Measurements from ENCODE around the gene PMPCA.
"Not testable (repeated sequence)": the region's sequence is repeated elsewhere in the genome, so short reads cannot be mapped to it uniquely, and the experiment has no call there.

Gene PMPCA

DNA sequence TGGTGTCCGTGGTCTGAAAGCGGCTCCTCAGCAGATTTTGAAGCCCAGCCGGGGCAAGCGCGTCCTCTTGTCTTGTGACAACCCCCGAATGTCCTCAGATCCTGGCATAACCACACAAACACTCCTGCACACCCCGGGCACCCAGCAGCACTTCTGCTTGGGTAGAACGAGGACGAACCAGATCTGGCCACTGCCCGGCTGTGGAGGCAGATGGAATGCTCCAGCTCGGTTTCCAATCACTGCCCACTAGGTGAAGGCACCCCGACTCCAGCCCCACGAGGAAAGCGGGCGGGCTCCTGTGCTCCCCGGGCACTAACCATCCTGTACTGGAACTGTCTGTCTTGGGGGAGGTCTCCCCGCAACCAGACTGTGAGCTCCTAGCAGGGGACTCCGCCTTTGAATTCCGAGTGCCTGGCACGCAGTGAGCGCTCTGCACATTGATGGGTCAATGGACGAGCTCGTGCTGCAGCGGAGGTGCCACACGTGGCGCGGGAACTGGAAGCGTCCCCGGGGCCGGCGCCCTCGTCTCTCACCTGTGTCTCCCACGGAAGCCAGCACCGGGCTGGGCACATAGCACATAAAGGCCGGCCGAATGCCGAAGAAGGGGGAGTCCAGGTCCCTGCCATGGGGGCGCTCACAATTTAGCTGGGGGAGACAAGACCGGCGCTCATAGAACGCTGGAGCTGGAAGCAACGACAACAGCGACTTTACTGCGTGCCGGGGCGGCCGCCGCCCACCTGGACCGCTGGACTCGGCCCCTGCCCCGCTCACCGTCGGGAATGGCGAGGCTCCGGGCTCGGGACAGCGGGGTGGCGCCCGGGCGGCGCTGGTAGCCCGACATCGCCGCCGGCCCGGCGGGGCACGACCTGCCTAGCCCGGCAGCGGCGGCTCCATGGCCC, 652 bp upstream of the PMPCA start:
- H3K4me3 Mint-ChIP-seq: peak overlapping the region; percentile 91
- H3K27ac Mint-ChIP-seq: peak overlapping the region; percentile 96
- no peaks in the 10 kb centered on the region for H3K9me3 Mint-ChIP-seq (ENCODE audit: low read depth)
- no peaks in the 10 kb centered on the region for H3K27me3 Mint-ChIP-seq
- H3K36me3 Mint-ChIP-seq: peaks cover 14% of the 10 kb centered on the region
- peaks cover 53% of the 10 kb centered on the region for H3K4me1 Mint-ChIP-seq (ENCODE audit: low read depth)

DNA sequence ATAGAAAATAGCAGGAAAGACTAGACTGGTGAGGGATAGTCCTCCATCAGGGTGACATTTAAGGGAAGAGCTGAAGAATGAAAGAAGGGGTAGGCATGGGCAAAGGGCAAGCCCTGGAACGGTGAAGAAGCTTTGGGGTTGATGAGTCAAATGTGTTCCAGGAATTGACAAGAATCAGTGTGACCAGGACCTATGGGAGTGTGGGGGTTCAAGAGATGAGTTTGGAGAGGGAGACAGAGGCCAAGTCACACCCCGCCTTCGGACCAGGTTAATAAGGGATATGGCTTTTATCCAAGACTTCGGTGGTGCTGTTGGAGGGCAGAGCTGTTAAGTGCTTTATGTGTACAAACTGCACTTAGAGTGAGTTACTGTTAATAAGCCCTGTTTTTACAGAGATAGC, 920 bp downstream of the PMPCA start:
- H3K4me1 Mint-ChIP-seq (ENCODE audit: low read depth): peaks cover 41% of the 10 kb centered on the region
- no peaks in the 10 kb centered on the region for H3K9me3 Mint-ChIP-seq (ENCODE audit: low read depth)
- peak overlapping the region; percentile 90 for H3K27ac Mint-ChIP-seq

DNA sequence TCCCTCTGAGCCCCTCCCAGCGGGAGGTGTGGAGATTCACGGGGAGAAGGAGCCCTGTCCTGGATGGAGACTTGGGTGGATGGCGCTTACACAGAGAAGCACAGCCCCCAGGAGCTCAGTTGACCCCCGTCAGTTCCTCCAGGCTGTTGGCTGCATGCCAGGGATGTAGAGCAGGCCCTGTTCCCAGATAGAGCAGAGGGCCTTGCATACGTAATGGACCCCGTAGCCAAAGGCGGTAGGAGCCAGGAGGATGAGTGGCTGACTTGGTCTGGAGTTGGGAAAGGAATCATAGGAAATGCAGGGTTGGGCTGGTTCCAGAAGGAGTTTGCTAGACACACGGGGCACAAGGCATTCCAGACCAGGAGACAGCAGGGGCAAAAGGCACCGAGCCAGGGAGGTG, 2.5 kb downstream of the PMPCA start:
- no peaks in the 10 kb centered on the region for H3K9me3 Mint-ChIP-seq (ENCODE audit: low read depth)
- peaks cover 35% of the 10 kb centered on the region for H3K4me1 Mint-ChIP-seq (ENCODE audit: low read depth)
- H3K27me3 Mint-ChIP-seq: no peaks in the 10 kb centered on the region
- H3K27ac Mint-ChIP-seq: no peak overlapping the region
- H3K36me3 Mint-ChIP-seq: peaks cover 12% of the 10 kb centered on the region
- H3K4me3 Mint-ChIP-seq: peak overlapping the region; percentile 7

More for the DNA sequence above, 920 bp downstream of the PMPCA start:
- Mint-ChIP-seq H3K27me3 (no peaks in the 10 kb centered on the region), H3K4me3 (peak overlapping the region; percentile 97), H3K36me3 (peaks cover 13% of the 10 kb centered on the region)

- H3K9me3 Mint-ChIP-seq (ENCODE audit: low read depth): no peaks in the 10 kb centered on the region
- no peak overlapping the region for H3K4me3 Mint-ChIP-seq
- H3K4me1 Mint-ChIP-seq (ENCODE audit: low read depth): peaks cover 14% of the 10 kb centered on the region
- H3K27ac Mint-ChIP-seq: no peak overlapping the region
- peaks cover 8% of the 10 kb centered on the region for H3K36me3 Mint-ChIP-seq
- no peaks in the 10 kb centered on the region for H3K27me3 Mint-ChIP-seq
Observed at GRCh38 chr9:136416427-136416826, 6.0 kb downstream of the PMPCA start.

GRCh38 chr9:136416914-136417313, 6.5 kb downstream of the PMPCA start:
- Mint-ChIP-seq H3K36me3 (peaks cover 7% of the 10 kb centered on the region), H3K27ac (no peak overlapping the region), H3K9me3 (ENCODE audit: low read depth) (no peaks in the 10 kb centered on the region)

GRCh38 chr9:136418182-136419091, 8.0 kb downstream of the PMPCA start:
- Mint-ChIP-seq H3K4me3 (no peak overlapping the region), H3K4me1 (ENCODE audit: low read depth) (peaks cover 3% of the 10 kb centered on the region), H3K9me3 (ENCODE audit: low read depth) (no peaks in the 10 kb centered on the region), H3K27ac (no peak overlapping the region), H3K27me3 (no peaks in the 10 kb centered on the region), H3K36me3 (peaks cover 3% of the 10 kb centered on the region)

More at GRCh38 chr9:136416914-136417313, 6.5 kb downstream of the PMPCA start:
- Mint-ChIP-seq H3K4me3 (no peak overlapping the region), H3K27me3 (no peaks in the 10 kb centered on the region), H3K4me1 (ENCODE audit: low read depth) (peaks cover 11% of the 10 kb centered on the region)

DNA sequence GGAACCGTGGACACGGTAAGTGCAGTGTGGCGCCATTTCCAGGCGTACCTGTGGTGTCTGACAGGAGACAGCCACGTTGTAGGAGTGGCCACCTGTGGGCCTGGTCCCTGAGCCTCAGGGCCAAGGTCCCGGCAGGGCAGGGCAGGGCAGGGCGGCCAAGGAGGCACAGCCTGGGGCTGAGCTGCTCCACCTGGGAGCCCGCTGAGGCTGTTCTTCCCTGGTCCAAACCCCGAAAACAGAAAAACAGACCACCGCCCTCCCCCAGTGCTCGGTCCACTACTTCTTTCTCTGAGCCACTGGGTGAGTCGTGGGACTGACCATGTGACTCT, 8.6 kb downstream of the PMPCA start:
- H3K4me1 Mint-ChIP-seq (ENCODE audit: low read depth): no peaks in the 10 kb centered on the region
- no peak overlapping the region for H3K27ac Mint-ChIP-seq
- no peaks in the 10 kb centered on the region for H3K9me3 Mint-ChIP-seq (ENCODE audit: low read depth)
- no peaks in the 10 kb centered on the region for H3K27me3 Mint-ChIP-seq
- H3K36me3 Mint-ChIP-seq: peaks cover 3% of the 10 kb centered on the region
- no peak overlapping the region for H3K4me3 Mint-ChIP-seq

DNA sequence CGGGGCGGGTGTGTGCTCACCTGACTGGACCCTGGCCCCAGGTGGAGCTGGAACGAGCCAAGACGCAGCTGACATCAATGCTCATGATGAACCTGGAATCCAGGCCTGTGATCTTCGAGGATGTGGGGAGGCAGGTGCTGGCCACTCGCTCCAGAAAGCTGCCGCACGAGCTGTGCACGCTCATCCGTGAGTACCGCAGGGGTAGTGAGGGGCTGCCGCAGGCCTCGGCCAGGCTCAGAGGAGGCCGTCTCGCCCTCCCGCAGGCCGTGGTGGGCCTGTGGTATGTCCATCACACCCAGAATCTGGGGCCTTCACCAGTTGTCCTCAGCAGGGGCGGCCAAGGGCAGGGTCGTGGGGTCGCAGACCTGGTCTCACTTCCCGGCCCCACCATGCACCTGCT, 11.3 kb downstream of the PMPCA start:
- Mint-ChIP-seq H3K4me1 (ENCODE audit: low read depth) (no peaks in the 10 kb centered on the region), H3K27ac (no peak overlapping the region), H3K36me3 (peaks cover 3% of the 10 kb centered on the region), H3K4me3 (no peak overlapping the region), H3K9me3 (ENCODE audit: low read depth) (no peaks in the 10 kb centered on the region), H3K27me3 (no peaks in the 10 kb centered on the region)

- Mint-ChIP-seq H3K36me3 (no peaks in the 10 kb centered on the region), H3K4me3 (no peak overlapping the region), H3K27ac (no peak overlapping the region), H3K4me1 (ENCODE audit: low read depth) (no peaks in the 10 kb centered on the region), H3K9me3 (ENCODE audit: low read depth) (no peaks in the 10 kb centered on the region), H3K27me3 (no peaks in the 10 kb centered on the region)
Observed at GRCh38 chr9:136422876-136423275, 12.4 kb downstream of the PMPCA start.

GRCh38 chr9:136423432-136424146, 13.1 kb downstream of the PMPCA start:
- Mint-ChIP-seq H3K4me3 (no peak overlapping the region), H3K9me3 (ENCODE audit: low read depth) (no peaks in the 10 kb centered on the region), H3K27me3 (no peaks in the 10 kb centered on the region), H3K4me1 (ENCODE audit: low read depth) (no peaks in the 10 kb centered on the region), H3K36me3 (no peaks in the 10 kb centered on the region), H3K27ac (no peak overlapping the region)

DNA sequence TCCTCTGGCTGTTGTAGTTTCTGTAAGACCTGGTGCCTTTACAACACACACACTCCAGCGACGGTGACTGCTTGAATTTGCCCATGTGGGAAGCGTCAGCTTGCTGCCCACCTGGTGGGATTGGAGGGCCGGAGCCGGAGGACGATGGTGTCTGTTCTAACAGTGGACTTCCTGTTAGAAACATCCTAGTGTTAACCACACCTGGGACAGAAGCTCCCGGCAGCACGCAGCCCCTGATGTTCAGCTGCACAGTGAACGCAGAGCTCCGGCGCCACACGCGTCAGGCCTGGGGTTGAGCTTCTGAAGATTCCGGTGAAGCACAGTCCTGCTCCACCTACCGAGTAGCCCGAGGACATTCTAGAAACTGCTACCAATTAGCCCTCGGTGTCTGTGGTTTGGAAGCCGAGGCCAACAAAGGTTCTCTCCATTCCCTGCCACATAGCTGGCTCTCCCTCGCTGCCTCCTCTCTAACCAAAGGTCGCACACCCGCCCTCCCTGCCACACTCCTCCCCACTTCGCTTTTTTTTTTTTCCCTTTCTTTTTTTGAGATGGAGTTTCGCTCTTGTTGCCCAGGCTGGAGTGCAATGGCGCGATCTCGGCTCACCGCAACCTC, 14.4 kb downstream of the PMPCA start:
- H3K36me3 Mint-ChIP-seq: no peaks in the 10 kb centered on the region
- H3K27ac Mint-ChIP-seq: no peak overlapping the region
- no peaks in the 10 kb centered on the region for H3K27me3 Mint-ChIP-seq
- no peaks in the 10 kb centered on the region for H3K4me1 Mint-ChIP-seq (ENCODE audit: low read depth)
- H3K4me3 Mint-ChIP-seq: no peak overlapping the region
- no peaks in the 10 kb centered on the region for H3K9me3 Mint-ChIP-seq (ENCODE audit: low read depth)

- H3K4me1 Mint-ChIP-seq (ENCODE audit: low read depth); H3K4me3 Mint-ChIP-seq; H3K27ac Mint-ChIP-seq; H3K36me3 Mint-ChIP-seq; H3K27me3 Mint-ChIP-seq; H3K9me3 Mint-ChIP-seq (ENCODE audit: low read depth): not testable (repeated sequence)
Observed at GRCh38 chr9:136425367-136425766, 14.9 kb downstream of the PMPCA start.

DNA sequence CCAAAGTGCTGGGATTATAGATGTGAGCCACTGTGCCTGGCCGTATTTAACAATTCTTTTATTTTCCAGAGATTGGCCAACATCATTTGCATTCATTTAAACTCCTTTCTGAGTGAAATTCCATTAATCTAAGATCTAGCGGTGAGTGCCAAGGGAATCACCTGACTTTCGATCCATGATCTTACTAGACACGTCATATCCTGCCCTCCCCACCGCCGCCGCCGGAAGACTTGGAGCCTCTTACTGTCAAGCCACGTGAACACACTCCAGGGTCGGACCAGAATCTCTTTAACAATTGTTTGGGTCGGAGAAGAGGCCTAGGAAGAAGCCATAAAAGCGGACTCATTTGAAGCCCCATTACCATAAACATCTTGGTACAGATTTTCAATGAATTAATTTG, 16.3 kb downstream of the PMPCA start:
- Mint-ChIP-seq H3K27ac (no peak overlapping the region), H3K27me3 (no peaks in the 10 kb centered on the region), H3K36me3 (no peaks in the 10 kb centered on the region), H3K4me1 (ENCODE audit: low read depth) (no peaks in the 10 kb centered on the region), H3K9me3 (ENCODE audit: low read depth) (no peaks in the 10 kb centered on the region), H3K4me3 (no peak overlapping the region)

DNA sequence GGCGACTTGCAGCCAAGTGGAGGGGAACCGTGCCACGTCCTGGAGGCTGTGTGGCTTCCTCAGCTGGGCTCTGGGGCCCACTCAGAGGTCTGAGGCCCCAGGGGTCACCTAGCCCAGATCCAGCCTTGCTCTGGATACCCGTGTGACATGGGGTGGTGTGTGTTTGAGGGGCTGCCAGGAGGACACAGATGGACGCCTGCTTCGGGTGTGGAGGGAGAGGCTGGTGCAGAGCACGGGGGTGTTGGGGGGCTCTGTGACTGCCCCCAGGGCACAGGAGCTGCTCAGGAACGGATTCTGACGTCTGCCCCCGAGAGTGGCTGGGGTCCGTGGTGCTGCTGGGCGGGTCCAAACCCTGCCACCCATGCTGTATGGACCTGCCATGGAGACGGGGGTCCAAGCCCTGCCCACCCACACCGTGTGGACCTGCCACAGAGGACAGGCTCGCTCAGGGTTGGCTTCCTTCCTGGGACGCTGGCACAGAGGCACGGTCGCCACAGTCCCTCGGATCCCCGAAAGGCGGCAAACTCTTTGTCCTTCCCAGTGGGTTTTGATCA, 18.7 kb downstream of the PMPCA start:
- Mint-ChIP-seq H3K27me3 (no peaks in the 10 kb centered on the region), H3K4me3 (no peak overlapping the region), H3K27ac (no peak overlapping the region), H3K4me1 (ENCODE audit: low read depth) (no peaks in the 10 kb centered on the region), H3K36me3 (no peaks in the 10 kb centered on the region), H3K9me3 (ENCODE audit: low read depth) (no peaks in the 10 kb centered on the region)

Measured in activated naive CD8-positive, alpha-beta T cell (primary cell).